Ishikawa (cell line): ENCODE measurements around the gene ABCC5.
A peak's percentile ranks its signal among the peaks of the same experiment; 100 is the strongest.

Experiments used
- CEBPB ChIP-seq: IDR thresholded peaks from 2 replicates; pipeline ENCODE4 v1.6.1; 2012
- CREB1 ChIP-seq: IDR thresholded peaks from 2 replicates; pipeline ENCODE4 v1.6.1; 2012; ENCODE audit warnings: low read depth
- EGR1 ChIP-seq: IDR thresholded peaks from 2 replicates; pipeline ENCODE4 v1.6.1; 2012
- EP300 ChIP-seq: IDR thresholded peaks from 2 replicates; pipeline ENCODE4 v1.6.1; 2012; ENCODE audit warnings: borderline replicate concordance
- FOXM1 ChIP-seq: IDR thresholded peaks from 2 replicates; pipeline ENCODE4 v1.6.1; 2012; ENCODE audit warnings: low read depth, borderline replicate concordance
- MAX ChIP-seq: IDR thresholded peaks from 2 replicates; pipeline ENCODE4 v1.6.1; 2012
- NFIC ChIP-seq: IDR thresholded peaks from 2 replicates; pipeline ENCODE4 v1.6.1; 2012
- RAD21 ChIP-seq: IDR thresholded peaks from 2 replicates; pipeline ENCODE4 v1.6.1; 2012; ENCODE audit warnings: low read depth
- REST ChIP-seq: IDR thresholded peaks from 2 replicates; pipeline ENCODE4 v1.6.1; 2012; ENCODE audit warnings: low read depth, mild to moderate bottlenecking
- TAF1 ChIP-seq: IDR thresholded peaks from 2 replicates; pipeline ENCODE4 v1.6.1; 2012; ENCODE audit warnings: low read depth, mild to moderate bottlenecking
- TCF12 ChIP-seq: IDR thresholded peaks from 2 replicates; pipeline ENCODE4 v1.6.1; 2012; ENCODE audit warnings: low read depth
- TEAD4 ChIP-seq: IDR thresholded peaks from 2 replicates; pipeline ENCODE4 v1.6.1; 2012
- YY1 ChIP-seq: IDR thresholded peaks from 2 replicates; pipeline ENCODE4 v1.6.1; 2012; ENCODE audit warnings: low read depth
- ZBTB7A ChIP-seq: IDR thresholded peaks from 2 replicates; pipeline ENCODE4 v1.6.1; 2012; ENCODE audit warnings: low read depth
- TF ChIP-seq, protein P1 (sequence below): IDR thresholded peaks from 2 replicates; pipeline ENCODE4 v1.6.1; 2012

The ABCC5 gene

GRCh38 chr3:183896610-183897009 is 121.1 kb downstream of the ABCC5 start:
- TF ChIP-seq NFIC (no peak), EP300 (no peak), RAD21 (no peak), TCF12 (no peak), REST (no peak), YY1 (no peak), CREB1 (no peak)

DNA sequence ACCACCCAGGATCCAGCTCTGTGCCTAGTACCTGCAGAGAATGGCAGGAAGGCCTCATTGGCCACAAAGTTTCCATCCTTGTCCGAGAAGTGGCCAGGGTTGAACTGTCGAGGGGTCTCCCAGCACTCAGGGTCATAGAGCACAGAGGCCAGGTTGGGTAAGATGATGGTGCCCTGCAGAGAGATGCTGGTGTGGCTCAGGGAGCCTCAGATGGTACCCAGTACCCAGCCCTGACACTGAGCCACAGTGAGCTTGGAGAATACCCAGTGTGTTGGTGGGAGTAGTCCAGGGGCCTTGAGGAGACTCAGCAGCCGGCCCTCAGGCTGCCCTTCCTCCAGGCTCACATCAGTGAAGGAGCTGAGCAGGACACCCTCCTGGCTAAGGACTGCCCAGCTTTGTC is 121.5 kb downstream of the ABCC5 start:
- TF ChIP-seq, protein P1, sequence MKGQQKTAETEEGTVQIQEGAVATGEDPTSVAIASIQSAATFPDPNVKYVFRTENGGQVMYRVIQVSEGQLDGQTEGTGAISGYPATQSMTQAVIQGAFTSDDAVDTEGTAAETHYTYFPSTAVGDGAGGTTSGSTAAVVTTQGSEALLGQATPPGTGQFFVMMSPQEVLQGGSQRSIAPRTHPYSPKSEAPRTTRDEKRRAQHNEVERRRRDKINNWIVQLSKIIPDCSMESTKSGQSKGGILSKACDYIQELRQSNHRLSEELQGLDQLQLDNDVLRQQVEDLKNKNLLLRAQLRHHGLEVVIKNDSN, result no peak
- TF ChIP-seq EP300 (no peak), YY1 (no peak), CEBPB (no peak), EGR1 (no peak), TAF1 (no peak), FOXM1 (no peak), TCF12 (no peak), NFIC (no peak), MAX (no peak), RAD21 (no peak)

GRCh38 chr3:183895774-183896173 is 121.9 kb downstream of the ABCC5 start:
- TF ChIP-seq TCF12, result no peak
- no peak for TF ChIP-seq CEBPB
- TF ChIP-seq EP300, result no peak
- TF ChIP-seq TAF1, result no peak
- no peak for TF ChIP-seq REST
- TF ChIP-seq FOXM1, result no peak
- TF ChIP-seq EGR1, result no peak
- no peak for TF ChIP-seq TEAD4
- TF ChIP-seq MAX, result no peak
- TF ChIP-seq RAD21, result no peak
- no peak for TF ChIP-seq CREB1
- TF ChIP-seq NFIC, result no peak
- TF ChIP-seq YY1, result no peak
- TF ChIP-seq, protein P1, result no peak

DNA sequence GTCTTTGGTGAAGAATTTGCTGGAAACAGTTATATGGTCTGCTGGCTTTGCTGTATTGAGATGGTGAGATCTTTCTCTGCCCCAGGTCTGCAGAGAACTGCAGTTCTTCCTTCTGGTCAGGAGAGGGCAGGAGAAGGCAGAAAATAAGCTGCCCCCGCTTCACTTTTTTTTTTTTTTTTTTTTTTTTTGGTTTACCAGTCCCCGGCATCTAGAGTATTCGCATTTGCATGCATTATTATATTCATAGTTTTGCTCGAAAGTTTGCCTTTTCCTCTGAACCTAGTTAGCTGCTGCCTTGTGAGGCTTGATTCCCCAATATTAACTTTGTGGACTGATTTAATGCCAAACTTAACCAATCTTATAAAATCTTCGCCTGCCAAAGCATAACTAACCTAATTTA is 122.4 kb downstream of the ABCC5 start:
- TF ChIP-seq TAF1, result no peak
- TF ChIP-seq RAD21, result peak; percentile 97

DNA sequence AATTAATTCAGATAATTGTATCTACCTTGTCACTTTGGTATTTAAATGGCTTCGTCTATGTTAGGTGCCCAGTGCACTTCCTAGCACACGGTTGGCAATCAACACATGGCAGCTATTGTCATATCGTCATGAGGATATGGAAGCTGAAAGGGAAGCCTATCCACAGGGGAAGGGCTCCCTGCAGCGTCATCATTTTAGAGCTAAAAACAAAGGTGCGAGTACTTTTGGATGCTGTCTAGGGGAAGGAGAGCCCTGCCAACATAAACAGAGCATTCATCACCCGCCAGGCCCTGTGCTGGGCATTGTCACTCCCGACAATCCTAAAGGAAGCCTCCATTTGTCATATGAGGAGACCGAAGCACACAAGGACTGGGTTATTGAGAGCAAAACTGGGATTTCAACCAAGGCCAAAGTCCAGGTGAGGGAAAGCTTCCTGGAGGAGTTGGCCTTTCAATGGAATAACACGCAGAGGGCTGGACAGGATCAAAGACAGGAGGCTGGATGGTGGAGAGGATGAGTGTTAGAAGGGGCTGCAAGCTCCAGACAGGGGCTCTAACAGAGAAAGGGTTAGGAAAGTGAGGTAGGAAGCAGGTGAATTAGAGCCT is 125.0 kb downstream of the ABCC5 start:
- TF ChIP-seq YY1 (no peak), TEAD4 (no peak), CREB1 (no peak), TAF1 (no peak), NFIC (no peak), TCF12 (no peak), MAX (no peak), REST (no peak), EGR1 (no peak), FOXM1 (no peak), EP300 (no peak), RAD21 (no peak), ZBTB7A (no peak)
- TF ChIP-seq, protein P1, result no peak
